22Rv1 (cell line): ENCODE measurements around the gene KLRC2.
"Not testable (repeated sequence)": the region's sequence is repeated elsewhere in the genome, so short reads cannot be mapped to it uniquely, and the experiment has no call there.

Experiments used
- H3K27ac ChIP-seq: fragments of 450-650 bp; 2 replicates; pipeline ENCODE4 v1.5.1; 2017
- ZFX ChIP-seq: fragments of 450-650 bp; IDR thresholded peaks from 2 replicates; pipeline ENCODE4 v1.6.1; 2017; ENCODE audit warnings: antibody characterized with exemption, borderline replicate concordance
- TF ChIP-seq, protein P1 (sequence below): fragments of 450-650 bp; IDR thresholded peaks from 2 replicates; pipeline ENCODE4 v1.5.1; 2017; ENCODE audit warnings: mild to moderate bottlenecking

The KLRC2 gene

DNA sequence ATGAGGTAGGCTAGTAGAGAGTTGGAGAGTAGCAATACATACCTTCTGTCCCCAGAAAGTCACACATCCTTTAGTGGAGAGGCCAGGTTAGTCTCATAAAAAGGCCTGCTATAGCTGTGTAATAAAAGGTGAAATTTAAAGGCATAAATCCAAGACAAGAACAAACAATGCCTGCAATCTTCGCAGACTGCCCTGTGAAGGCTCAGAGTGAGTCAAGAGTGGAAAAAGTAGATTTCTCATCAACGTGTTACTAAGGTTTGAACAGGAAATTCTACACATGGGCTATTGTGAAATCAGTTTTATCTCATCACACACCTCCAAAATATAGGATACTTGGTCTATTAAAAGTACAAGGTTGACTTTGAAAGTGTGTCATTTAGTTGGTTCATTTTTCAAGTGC is 17.3 kb upstream of the KLRC2 start, which contains the start of gene KLRC1:
TSS of gene KLRC1 (minus strand) at position 222 of the 400 bp plus-strand sequence. CDS start 2,221 bp downstream, outside the sequence.
- TF ChIP-seq, protein P1, sequence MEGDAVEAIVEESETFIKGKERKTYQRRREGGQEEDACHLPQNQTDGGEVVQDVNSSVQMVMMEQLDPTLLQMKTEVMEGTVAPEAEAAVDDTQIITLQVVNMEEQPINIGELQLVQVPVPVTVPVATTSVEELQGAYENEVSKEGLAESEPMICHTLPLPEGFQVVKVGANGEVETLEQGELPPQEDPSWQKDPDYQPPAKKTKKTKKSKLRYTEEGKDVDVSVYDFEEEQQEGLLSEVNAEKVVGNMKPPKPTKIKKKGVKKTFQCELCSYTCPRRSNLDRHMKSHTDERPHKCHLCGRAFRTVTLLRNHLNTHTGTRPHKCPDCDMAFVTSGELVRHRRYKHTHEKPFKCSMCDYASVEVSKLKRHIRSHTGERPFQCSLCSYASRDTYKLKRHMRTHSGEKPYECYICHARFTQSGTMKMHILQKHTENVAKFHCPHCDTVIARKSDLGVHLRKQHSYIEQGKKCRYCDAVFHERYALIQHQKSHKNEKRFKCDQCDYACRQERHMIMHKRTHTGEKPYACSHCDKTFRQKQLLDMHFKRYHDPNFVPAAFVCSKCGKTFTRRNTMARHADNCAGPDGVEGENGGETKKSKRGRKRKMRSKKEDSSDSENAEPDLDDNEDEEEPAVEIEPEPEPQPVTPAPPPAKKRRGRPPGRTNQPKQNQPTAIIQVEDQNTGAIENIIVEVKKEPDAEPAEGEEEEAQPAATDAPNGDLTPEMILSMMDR, result no peak
- no peak for TF ChIP-seq ZFX
- no peak within 1 kb of the TSS for H3K27ac ChIP-seq

DNA sequence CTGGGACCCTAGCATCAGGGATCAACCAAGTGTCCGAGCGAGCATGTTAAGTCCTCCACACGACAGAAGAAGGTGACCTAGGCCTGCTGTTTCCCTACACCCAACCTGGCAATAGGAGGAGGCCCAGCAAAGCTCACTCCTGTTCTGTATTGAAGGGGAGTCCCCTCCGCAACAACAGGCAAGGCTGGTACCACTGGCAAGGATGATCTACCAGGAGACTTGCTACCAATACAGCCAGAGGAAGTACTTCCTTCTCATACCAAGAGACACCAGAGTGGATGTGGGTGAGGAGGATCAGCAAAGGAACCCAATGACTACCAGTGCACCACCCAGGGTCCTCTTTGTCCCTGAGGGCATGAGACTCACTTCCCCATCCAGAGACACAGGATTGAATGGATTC is 12.4 kb upstream of the KLRC2 start:
- no peak for TF ChIP-seq ZFX
- TF ChIP-seq, protein P1, result no peak
- no peak overlapping the region for H3K27ac ChIP-seq

DNA sequence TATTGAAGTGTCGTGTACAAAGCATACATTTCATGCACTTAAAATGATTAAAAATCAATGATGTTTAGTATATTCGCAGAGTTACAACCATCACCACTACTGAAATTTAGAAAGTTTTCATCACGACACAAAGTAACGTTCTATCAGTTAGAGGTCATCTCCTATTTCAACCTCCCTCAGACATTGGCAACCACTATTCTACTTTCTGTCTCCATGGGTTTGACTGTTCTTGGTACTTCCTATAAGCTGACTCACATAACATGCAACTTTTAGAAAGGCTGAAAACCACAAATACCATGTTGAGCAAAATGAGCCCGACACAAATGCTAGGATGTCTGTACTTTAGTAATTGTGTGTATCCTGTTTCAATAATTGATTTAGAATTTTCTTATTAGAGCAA is 10.2 kb upstream of the KLRC2 start:
- H3K27ac ChIP-seq, result not testable (repeated sequence)

DNA sequence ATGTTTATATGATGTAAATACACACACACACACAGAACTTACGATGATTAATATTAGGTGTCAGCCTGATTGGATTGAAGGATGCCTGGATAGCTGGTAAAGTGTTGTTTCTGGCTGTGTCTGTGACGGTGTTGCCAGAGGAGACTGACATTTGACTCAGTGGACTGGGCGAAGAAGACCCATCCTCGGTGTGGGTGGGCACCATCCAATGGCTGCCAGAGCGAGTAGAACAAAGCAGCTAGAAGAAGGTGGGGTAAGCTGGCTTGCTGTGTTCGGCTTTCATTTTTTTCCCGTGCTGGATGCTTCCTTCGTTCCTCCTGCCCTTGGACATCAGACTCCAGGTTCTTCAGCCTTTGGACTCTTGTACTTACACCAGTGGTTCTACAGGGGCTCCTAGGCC is 5.3 kb upstream of the KLRC2 start:
- H3K27ac ChIP-seq, result not testable (repeated sequence)

DNA sequence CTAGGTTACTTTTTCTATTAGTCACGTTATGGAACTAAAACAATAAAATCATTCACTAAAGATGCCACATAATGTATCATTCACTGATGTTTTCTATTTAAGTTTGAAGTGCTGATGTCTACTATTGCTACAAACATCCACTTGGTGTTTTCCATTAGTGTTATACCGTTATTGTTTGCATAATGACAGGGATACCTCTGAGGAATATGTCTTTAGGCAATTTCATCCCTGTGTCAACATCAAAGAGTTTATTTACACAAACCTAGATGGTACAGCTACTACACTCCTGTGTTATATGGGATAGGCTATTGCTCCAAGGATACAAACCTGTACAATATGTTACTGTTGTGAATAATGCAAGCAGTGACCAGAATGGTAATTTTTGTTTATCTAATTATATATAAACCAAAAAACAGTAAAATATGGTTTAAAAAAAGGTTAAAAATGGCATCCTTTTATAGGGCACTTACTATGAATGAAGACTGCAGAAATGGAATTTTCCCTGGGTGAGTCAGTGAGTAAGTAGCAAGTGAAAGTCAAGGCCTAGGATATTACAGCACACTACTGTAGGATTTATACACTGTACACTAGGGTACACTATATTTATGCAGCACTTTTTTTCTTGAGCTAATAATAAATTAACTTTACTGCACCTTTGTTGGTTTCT is 3.9 kb upstream of the KLRC2 start:
- H3K27ac ChIP-seq, result not testable (repeated sequence)

DNA sequence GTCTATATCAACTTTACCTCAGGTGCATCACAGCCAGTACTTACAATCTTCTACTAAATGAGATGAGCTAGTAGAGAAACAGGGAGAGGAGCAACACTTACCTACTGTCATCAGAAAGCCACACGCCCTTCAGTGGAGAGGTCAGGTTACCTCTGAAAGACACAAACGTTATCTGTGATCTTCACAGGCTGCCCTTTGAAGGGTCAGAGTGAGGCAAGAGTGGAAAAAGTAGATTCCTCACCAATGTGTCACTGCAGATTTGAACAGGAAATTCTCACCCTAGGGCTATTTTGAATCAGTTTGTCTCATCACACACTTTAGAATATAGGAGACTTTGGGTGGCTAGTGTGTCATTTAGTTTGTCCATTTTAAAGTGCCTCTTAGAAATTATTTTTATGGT is 1.8 kb upstream of the KLRC2 start:
- H3K27ac ChIP-seq, result not testable (repeated sequence)

DNA sequence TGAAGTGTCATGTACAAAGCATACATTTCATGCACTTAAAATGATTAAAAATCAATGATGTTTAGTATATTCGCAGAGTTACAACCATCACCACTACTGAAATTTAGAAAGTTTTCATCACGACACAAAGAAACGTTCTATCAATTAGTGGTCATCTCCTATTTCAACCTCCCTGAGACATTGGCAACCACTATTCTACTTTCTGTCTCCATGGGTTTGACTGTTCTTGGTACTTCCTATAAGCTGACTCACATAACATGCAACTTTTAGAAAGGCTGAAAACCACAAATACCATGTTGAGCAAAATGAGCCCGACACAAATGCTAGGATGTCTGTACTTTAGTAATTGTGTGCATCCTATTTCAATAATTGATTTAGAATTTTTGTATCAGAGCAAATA is 5.2 kb downstream of the KLRC2 start:
- not testable (repeated sequence) for H3K27ac ChIP-seq

DNA sequence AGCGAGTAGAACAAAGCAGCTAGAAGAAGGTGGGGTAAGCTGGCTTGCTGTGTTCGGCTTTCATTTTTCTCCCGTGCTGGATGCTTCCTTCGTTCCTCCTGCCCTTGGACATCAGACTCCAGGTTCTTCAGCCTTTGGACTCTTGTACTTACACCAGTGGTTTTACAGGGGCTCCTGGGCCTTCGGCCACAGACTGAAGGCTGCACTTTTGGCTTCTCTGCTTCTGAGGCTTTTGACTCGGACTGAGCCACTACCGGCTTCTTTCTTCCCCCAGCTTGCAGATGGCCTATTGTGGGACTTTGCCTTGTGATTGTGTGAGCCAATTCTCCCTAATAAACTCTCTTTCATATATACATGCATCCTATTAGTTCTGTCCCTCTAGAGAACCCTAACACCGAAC is 9.9 kb downstream of the KLRC2 start:
- H3K27ac ChIP-seq, result not testable (repeated sequence)

DNA sequence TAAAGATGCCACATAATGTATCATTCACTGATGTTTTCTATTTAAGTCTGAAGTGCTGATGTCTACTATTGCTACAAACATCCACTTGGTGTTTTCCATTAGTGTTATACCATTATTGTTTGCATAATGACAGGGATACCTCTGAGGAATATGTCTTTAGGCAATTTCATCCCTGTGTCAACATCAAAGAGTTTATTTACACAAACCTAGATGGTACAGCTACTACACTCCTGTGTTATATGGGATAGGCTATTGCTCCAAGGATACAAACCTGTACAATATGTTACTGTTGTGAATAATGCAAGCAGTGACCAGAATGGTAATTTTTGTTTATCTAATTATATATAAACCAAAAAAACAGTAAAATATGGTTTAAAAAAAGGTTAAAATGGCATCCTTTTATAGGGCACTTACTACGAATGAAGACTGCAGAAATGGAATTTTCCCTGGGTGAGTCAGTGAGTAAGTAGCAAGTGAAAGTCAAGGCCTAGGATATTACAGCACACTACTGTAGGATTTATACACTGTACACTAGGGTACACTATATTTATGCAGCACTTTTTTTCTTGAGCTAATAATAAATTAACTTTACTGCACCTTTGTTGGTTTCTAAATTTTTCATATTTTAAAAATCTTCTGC is 11.4 kb downstream of the KLRC2 start:
- not testable (repeated sequence) for H3K27ac ChIP-seq

DNA sequence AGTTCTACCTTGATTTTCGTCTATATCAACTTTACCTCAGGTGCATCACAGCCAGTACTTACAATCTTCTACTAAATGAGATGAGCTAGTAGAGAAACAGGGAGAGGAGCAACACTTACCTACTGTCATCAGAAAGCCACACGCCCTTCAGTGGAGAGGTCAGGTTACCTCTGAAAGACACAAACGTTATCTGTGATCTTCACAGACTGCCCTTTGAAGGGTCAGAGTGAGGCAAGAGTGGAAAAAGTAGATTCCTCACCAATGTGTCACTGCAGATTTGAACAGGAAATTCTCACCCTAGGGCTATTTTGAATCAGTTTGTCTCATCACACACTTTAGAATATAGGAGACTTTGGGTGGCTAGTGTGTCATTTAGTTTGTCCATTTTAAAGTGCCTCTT is 13.7 kb downstream of the KLRC2 start:
- not testable (repeated sequence) for H3K27ac ChIP-seq

DNA sequence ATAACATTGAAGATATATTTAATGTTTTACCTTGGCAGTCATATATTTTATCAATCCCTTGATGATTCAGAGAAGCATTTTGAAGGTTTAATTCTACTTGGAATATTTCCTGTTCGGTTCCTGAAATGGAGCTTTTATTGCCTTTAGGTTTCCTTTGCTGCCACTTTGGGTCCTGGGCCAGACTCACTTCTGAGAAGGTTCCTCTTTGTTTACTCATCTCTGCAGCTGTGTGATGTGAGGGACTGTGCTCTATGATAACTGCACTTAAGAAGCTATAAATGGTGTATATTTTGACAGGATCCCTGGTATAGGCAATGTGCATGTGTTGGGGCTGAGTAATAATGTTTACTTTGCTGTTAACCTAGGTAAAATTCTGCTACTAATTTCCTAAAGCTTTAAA is 15.5 kb downstream of the KLRC2 start, which contains the start of gene KLRC3:
TSS of gene KLRC3 (minus strand) at position 262 of the 400 bp plus-strand sequence. CDS start at position 217, 45 bp downstream.
- H3K27ac ChIP-seq, result not testable (repeated sequence)

DNA sequence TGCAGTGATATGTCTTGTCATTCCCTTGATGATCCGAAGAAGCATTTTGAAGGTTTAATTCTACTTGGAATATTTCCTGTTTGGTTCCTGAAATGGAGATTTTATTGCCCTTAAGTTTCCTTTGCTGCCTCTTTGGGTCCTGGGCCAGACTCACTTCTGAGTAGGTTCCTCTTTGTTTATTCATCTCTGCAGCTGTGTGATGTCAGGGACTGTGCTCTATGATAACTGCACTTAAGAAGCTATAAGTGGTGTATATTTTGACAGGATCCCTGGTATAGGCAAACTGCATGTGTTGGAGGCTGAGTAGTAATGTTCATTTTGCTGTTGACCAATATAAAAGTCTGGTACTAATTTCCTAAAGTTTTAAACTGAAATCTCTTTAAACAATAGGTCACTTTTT is 26.4 kb downstream of the KLRC2 start, which contains the start of gene KLRC4:
TSS of gene KLRC4 (minus strand) at position 366 of the 400 bp plus-strand sequence. CDS start at position 184, 182 bp downstream.
- no peak within 1 kb of the TSS for H3K27ac ChIP-seq
- TF ChIP-seq, protein P1, result no peak
- TF ChIP-seq ZFX, result no peak
